Neutrophil (primary cell): ENCODE measurements around the gene RBBP9.

Experiments used
- H3K27ac ChIP-seq: fragments of 200-600 bp; sonication (generic); 2 replicates; pipeline ENCODE4 v1.5.1; 2016; ENCODE audit warnings: mild to moderate bottlenecking, moderate library complexity
- H3K27me3 ChIP-seq: fragments of 200-600 bp; sonication (generic); 2 replicates; pipeline ENCODE4 v1.6.0; 2016; ENCODE audit warnings: mild to moderate bottlenecking
- H3K36me3 ChIP-seq: fragments of 200-600 bp; sonication (generic); 2 replicates; pipeline ENCODE4 v1.5.1; 2017
- H3K4me1 ChIP-seq, 2 experiments: fragments of 200-600 bp in 1 of 2; sonication (generic) in 1 of 2; 1 replicate in 1 of 2; 2 replicates in 1 of 2; pipeline versions ENCODE4 v1.5.1 to v1.6.1; 2013 to 2016; ENCODE audit warnings: low read depth in 1 of 2, low read length in 1 of 2, mild to moderate bottlenecking in 1 of 2, moderate library complexity in 1 of 2; ENCODE audit not compliant: control insufficient read depth in 1 of 2, insufficient read depth in 1 of 2
- H3K4me3 ChIP-seq, 2 experiments: fragments of 200-600 bp in 1 of 2; sonication (generic) in 1 of 2; 1 replicate in 1 of 2; 2 replicates in 1 of 2; pipeline ENCODE4 v1.5.1; 2013 to 2016; ENCODE audit warnings: low read depth in 1 of 2, low read length in 1 of 2, mild to moderate bottlenecking in 1 of 2, moderate library complexity in 1 of 2
- H3K9me3 ChIP-seq: fragments of 200-600 bp; sonication (generic); 2 replicates; pipeline ENCODE4 v1.5.1; 2016
- TF ChIP-seq, protein P1 (sequence below): fragments of 200-600 bp; sonication (generic); IDR thresholded peaks from 2 replicates; pipeline ENCODE4 v1.5.1; 2016; ENCODE audit warnings: antibody characterized with exemption

The RBBP9 gene

DNA sequence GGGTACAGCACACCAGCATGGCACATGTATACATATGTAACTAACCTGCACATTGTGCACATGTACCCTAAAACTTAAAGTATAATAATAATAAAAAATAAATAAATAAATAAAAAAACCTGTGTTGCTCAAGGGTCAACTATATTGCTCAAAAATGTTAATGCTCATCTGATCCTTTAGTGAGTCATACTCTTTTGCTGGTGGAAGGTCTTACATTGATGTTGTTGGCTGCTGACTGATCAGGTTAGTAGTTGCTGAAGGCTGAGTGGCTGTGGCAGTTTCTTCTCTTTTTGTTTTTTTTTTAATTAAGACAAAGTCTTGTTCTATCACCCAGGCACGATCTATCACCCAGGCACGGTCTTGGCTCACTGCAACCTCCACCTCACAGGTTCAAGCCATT, 40.6 kb upstream of the RBBP9 start:
- no peak overlapping the region for H3K4me3 ChIP-seq
- H3K9me3 ChIP-seq: no peaks in the 10 kb centered on the region
- H3K36me3 ChIP-seq: peaks cover 79% of the 10 kb centered on the region
- H3K4me1 ChIP-seq: no peaks in the 10 kb centered on the region
- H3K27me3 ChIP-seq: no peaks in the 10 kb centered on the region
- H3K27ac ChIP-seq: no peak overlapping the region
- TF ChIP-seq, protein P1, sequence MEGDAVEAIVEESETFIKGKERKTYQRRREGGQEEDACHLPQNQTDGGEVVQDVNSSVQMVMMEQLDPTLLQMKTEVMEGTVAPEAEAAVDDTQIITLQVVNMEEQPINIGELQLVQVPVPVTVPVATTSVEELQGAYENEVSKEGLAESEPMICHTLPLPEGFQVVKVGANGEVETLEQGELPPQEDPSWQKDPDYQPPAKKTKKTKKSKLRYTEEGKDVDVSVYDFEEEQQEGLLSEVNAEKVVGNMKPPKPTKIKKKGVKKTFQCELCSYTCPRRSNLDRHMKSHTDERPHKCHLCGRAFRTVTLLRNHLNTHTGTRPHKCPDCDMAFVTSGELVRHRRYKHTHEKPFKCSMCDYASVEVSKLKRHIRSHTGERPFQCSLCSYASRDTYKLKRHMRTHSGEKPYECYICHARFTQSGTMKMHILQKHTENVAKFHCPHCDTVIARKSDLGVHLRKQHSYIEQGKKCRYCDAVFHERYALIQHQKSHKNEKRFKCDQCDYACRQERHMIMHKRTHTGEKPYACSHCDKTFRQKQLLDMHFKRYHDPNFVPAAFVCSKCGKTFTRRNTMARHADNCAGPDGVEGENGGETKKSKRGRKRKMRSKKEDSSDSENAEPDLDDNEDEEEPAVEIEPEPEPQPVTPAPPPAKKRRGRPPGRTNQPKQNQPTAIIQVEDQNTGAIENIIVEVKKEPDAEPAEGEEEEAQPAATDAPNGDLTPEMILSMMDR: no peak

DNA sequence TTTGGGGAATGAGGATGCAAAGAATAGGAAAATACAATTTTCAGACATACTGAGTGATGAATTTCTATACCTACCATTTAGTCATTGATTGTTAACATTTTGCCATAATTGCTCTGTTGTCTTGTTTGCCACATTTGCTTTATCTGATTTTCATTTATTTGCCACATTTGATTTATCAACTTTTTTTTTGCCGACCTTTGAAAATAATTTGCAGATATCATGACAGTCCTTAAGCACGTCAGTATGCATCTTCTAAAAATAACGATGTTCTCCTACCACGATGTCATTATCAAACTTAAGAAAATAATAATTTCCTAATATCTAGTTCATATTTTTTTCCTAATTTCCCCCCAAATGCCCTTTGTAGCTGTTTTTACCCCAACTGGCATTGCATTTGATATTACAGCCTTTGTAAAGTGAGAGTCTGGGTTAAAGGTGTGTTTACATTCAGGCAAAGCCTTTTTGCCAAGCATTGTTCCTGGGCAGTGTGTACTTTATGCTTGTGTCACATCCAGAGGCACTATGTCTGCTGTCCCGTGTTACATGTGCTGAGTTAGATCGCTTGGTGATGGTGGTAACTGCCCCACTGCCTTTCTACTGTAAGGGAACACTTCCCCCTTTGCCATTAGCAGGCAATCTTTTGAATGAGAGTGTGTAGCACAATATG, 37.1 kb upstream of the RBBP9 start:
- Histone ChIP-seq H3K9me3 (no peaks in the 10 kb centered on the region), H3K27me3 (no peaks in the 10 kb centered on the region), H3K4me1 (no peaks in the 10 kb centered on the region), H3K4me3 (no peak overlapping the region), H3K27ac (no peak overlapping the region), H3K36me3 (peaks cover 82% of the 10 kb centered on the region)
- TF ChIP-seq, protein P1: no peak

DNA sequence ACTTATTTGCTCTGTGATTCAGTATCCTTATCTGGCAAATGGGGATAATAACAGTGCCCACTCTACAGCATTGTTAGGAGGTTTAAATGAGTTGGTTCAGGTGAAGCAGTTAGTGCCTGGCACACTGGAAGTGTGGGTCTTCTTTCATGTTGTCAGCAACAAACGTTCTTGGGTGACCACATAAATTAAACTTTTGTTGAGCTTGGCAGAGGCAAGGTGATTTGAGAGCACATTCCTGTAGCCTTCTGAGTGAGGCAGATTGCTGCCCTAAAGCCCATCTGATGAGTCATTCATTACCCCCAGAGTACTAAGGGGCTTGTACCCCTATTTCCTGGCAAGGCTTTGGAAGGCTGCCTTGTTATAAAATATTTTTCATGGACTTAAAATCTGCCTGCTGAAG, 36.5 kb upstream of the RBBP9 start:
- no peak overlapping the region for H3K27ac ChIP-seq
- no peak overlapping the region for H3K4me3 ChIP-seq
- no peaks in the 10 kb centered on the region for H3K4me1 ChIP-seq
- H3K9me3 ChIP-seq: no peaks in the 10 kb centered on the region
- peaks cover 85% of the 10 kb centered on the region for H3K36me3 ChIP-seq
- no peaks in the 10 kb centered on the region for H3K27me3 ChIP-seq
- TF ChIP-seq, protein P1: no peak

DNA sequence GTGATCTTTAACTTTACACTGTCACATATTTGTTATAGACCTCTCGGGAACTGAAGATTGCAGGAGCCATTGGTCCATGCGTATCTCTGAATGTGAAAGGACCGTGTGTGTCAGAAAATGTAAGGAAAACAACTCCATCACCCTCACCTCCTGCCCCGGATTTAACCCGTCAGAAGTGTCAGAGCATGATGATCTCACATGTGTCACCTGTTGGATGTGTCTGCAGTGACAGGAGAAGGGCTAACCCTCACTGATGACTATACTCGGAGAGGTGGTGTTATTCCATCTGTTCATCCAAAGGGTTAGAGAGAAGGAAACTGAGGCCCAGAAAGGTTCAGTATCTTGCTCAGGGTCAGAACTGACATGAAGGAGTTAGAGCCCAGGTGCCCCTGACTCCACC, 35.6 kb upstream of the RBBP9 start:
- Histone ChIP-seq H3K36me3 (peaks cover 92% of the 10 kb centered on the region), H3K4me1 (no peaks in the 10 kb centered on the region), H3K27me3 (no peaks in the 10 kb centered on the region), H3K4me3 (no peak overlapping the region), H3K27ac (no peak overlapping the region), H3K9me3 (no peaks in the 10 kb centered on the region)
- TF ChIP-seq, protein P1: no peak

DNA sequence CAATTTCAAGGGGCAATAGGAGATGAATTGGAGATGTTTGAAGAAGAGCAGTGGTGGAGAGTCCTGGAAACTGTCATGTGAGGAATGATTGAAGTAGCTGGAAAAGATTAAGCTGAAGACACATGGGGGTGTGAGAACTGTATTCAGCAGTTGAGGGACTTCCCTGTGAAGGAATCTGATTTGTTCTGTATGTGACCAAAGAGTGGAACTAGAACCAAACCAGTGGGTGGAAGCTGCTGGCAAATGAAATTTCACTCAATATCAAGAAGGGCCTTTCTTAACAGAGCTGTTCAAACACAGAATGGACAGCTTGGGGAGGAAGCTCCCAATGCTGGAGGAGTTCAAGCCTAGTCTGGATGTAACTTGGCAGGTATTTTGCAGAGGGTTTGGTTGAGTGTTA, 32.0 kb upstream of the RBBP9 start:
- TF ChIP-seq, protein P1: no peak
- H3K4me3 ChIP-seq: no peak overlapping the region
- H3K9me3 ChIP-seq: no peaks in the 10 kb centered on the region
- H3K4me1 ChIP-seq: no peaks in the 10 kb centered on the region
- H3K36me3 ChIP-seq: peaks cover 99% of the 10 kb centered on the region
- H3K27ac ChIP-seq: no peak overlapping the region
- H3K27me3 ChIP-seq: no peaks in the 10 kb centered on the region
